GM04504 (cell line): ENCODE data around the gene AKAP9.
A peak's percentile ranks its signal among the peaks of the same experiment; 100 is the strongest.
"Not testable (repeated sequence)": the region's sequence is repeated elsewhere in the genome, so short reads cannot be mapped to it uniquely, and the experiment has no call there.

ENCODE experiments used
- DNase-seq: peaks from one replicate; pipeline ENCODE4 v3.0.0-alpha.2; 2012; ENCODE audit warnings: low read depth

Gene AKAP9

DNA sequence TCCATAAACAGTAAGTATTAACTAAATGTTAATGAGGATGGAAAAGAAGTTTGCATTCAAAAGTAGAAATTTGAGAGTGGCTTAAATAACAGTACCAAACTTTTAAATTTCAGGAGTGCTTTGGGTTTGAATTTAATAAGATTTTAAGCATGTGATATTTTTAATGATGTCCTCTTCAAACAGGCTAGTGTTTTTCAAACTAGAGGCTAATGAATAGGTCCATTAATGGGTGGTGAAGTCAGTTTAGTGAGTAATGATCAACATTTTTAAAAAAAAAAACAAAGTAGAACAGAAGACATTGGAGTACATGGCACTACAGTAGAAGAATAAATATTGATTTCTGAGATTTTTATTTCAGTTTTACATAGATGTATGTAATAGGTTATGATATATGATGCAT lies 72.9 kb downstream of the AKAP9 start:
- no peak for DNase-seq

DNA sequence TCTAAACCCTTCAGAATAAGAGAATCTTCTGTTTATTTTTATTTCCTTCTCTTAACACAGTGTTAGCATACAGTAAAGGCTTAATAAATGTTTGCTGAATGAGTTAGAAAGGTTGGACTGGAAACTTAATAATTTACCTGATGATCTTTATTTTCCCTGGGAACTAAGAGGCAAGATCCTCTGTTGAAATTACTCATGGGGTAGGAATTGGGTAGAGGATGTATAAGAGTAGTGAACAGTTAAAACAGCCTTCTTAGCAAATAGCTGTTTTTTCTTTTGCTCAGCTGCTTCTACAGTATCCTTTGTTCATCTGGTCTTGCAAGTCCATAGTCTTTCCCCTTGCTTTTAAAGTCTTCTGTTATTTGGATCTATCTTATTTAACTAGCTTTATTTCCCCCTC lies 80.0 kb downstream of the AKAP9 start:
- no peak for DNase-seq

DNA sequence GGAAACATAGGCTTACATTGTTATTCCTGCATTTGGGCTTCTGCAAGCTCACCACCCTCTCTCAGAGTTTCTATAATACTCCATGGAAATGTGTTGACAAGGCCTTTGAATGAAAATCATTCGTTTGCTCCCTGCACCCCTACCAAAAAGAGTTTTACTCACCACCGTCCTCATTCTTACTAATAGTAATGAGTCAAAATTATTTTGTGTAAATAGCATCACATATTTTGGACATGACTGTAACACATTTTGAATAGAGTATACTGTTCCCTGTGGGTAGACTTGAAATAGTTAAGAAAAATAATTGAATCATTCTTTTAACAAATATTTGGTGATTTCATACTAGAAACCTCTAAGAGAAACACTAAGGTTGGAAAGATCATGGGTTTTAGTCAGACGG lies 84.6 kb downstream of the AKAP9 start:
- DNase-seq = peak; percentile 21

DNA sequence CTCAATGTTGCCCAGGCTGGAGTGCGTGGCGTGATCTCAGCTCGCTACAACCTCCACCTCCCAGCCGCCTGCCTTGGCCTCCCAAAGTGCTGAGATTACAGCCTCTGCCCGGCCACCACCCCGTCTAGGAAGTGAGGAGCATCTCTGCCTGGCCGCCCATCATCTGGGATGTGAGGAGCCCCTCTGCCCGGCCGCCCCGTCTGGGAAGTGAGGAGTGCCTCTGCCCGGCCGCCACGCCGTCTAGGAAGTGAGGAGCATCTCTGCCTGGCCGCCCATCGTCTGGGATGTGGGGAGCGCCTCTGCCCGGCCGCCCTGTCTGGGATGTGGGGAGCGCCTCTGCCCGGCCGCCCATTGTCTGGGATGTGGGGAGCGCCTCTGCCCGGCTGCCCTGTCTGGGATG lies 86.0 kb downstream of the AKAP9 start:
- DNase-seq = not testable (repeated sequence)

DNA sequence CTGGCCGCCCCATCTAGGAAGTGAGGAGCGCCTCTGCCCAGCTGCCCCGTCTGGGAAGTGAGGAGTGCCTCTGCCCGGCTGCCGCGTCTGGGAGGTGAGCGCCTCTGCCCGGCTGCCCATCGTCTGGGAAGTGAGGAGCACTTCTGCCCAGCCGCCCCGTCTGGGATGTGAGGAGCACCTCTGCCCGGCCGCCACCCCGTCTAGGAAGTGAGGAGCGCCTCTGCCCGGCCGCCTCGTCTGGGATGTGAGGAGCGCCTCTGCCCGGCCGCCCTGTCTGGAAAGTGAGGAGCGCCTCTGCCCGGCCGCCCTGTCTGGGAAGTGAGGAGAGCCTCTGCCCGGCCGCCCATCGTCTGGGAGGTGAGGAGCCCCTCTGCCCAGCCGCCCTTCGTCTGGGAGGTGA lies 86.5 kb downstream of the AKAP9 start:
- DNase-seq = not testable (repeated sequence)

DNA sequence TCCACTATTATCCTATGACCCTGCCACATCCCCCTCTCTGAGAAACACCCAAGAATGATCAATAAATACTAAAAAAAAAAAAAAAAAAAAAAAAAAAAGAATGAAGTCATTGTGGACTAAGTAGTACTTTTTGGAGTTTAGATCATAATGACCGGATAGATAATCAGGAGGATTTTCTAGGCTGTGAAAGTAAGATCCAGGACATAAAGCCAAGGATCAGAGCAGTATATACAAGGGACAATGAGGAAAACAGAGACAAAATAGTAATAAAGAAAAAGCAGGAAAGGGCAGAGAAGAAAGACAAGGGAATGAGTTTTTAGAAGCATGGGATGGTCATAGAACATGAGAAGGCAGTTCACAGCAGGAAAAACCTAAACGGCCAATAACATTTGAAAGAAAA lies 87.6 kb downstream of the AKAP9 start:
- DNase-seq = no peak

DNA sequence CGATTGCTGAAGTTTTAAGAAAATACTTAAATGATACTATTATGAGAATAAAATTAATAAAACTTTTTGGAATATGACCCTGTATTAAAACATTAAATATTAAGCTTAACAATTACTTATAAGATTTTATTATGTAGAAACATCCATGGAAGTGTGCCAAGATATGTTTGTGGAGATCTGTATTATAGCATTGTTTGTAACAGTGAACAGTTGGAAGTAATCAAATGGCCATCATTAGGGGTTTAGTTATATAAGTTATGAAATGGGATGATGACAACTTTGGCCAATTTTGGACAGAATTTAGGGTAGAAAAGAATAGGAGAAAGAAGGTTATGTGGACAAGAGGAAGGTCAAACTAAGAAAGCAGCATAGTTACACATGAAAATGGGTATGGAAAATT lies 88.0 kb downstream of the AKAP9 start:
- no peak for DNase-seq

DNA sequence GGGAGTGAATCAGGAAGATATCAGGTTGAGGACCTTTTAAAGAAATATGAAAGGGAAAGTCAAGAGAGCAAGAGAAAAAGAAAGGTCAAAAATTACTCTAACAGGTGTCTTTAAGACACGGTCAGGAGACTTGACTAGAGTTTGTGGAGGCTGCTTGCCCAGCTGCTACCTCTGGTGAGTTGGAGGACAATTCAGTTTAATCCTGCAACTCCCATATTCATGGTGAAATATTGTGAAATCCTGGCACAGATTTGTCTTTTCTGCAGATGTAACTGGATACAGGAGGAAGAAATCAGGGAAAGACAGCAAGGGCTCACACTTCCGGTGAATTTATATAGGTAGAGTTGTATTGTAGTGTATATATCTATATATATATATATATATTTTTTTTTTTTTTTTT lies 93.5 kb downstream of the AKAP9 start:
- peak; percentile 25 for DNase-seq

DNA sequence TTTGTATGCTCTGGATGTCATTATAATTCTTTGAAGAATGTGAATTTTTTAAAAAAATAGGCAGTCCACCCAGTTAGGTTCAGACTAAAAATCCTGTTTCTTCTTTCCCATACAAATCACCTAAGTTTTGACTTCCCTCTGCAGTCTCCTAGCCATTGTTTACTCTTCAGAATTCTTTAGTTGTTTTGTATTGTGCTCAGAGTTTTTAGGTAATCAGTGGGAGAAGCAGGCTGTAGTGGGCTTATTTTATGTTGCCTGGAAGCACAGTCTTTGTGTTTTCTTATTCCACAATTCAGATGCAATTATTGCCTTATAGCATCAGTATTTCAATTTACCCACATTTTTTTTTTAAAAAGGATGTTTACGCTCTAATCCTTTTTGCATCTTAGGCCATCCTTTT lies 94.9 kb downstream of the AKAP9 start:
- no peak for DNase-seq

DNA sequence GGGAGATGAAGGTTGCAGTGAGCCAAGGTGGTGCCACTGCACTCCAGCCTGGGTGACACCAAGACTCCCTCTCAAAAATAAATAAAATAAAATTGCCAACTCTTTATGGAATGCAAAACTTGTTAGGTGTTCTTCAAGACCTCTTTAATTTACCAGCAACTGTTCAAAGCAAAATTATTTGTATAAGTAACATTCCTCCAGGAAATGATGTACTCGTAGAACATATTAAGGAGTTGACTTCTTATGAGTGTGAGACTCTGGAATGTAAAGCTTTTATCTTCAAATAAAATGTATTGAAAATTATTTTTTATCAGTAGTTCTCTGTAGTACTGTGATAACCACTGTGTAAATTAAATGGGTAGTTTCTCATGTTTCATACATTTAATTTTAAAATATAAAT lies 99.2 kb downstream of the AKAP9 start:
- DNase-seq = no peak

DNA sequence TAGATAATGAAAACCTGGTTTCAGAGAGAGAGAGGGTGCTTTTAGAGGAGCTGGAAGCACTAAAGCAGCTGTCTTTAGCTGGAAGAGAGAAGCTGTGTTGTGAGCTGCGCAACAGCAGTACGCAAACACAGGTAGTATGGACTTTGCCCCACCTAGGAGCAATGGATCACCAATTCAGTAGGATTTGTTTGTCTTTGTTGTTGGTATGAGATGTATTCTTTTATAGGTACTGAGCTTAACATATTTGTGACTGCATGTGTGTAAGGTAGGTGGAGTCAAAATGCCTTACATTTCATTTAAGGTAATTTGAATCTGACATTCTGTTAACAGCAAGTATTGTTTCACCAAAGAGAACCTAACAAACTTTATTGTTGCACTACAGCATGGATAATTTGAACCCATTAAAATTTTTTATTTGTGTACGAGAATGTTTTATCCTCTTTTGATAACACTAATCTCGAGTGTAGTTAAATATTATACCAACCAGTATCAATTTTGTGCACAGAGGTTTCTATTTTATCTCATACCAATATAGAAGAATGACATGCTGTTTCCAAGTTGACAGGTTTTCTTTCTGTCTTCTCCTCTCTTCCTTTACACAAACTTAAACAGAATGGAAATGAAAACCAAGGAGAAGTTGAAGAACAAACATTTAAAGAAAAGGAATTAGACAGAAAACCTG lies 101.5 kb downstream of the AKAP9 start:
- no peak for DNase-seq

DNA sequence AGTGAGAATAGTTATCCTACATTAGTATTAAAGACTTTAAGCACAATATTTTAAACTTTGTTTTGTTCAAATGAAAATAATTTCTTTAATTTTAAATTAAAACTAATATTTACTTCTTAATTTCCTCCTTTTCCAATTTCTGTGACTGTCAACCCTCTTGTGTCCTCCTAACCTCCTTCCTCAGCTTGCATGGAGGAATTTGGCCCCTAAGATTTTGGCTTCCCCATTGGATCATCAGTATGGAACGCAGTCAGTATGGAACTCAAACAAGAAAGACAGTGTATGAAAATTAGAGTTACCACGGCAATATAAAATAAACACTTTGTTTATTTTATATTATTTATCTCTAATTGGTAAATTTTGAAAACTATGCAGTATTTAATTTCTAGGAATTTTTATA lies 102.4 kb downstream of the AKAP9 start:
- DNase-seq = no peak

DNA sequence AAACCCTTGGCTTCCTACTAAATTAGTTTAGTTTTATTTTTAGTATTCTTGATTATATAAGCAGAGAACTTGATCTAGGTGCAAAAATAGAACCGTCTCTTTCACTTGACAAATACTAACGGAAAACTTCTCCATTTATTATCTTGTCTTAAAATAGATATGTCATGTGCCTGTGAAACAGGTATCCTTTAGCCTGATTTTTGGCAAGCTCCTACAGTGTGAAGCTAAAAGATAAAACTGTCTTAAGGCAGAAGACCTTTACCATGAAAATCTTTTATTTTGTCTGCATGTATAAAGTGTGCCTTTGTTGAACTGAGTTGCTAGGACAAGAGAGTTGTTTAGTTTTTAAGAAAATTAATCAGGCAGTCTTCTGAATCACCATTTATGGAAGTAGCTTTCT lies 103.0 kb downstream of the AKAP9 start:
- no peak for DNase-seq

DNA sequence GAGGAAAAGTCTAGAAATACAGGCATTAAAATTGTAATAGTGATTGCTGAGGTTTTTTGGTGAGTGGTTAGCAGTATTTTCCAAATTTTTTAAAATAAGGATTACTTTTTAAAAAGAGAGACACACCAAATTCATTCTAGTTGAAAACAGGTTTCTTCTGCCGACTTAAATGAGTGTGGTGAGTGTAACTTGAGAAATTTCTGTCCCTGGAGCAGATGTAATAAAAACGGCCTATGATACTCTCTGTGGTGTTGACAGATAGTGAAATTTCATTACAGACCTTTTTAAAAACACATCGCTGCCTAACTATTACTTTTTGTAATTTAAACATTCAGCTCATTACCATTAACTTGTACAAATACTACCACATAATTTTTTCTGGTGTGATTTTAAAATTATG lies 103.5 kb downstream of the AKAP9 start:
- DNase-seq = no peak

DNA sequence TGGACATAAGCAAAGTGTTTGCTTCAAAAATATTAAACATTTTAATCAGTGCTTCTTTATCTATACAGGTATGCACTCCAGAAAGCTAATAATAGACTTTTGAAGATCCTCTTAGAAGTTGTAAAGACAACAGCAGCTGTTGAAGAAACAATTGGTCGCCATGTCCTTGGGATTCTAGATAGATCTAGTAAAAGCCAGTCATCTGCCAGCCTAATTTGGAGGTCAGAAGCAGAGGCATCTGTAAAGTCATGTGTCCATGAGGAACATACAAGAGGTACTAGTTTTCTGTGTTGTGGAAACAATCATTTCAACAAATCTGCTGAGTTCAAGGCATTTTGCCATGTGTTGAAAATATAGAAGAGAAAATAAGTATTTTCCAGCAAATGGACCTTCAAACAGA lies 104.3 kb downstream of the AKAP9 start:
- no peak for DNase-seq

DNA sequence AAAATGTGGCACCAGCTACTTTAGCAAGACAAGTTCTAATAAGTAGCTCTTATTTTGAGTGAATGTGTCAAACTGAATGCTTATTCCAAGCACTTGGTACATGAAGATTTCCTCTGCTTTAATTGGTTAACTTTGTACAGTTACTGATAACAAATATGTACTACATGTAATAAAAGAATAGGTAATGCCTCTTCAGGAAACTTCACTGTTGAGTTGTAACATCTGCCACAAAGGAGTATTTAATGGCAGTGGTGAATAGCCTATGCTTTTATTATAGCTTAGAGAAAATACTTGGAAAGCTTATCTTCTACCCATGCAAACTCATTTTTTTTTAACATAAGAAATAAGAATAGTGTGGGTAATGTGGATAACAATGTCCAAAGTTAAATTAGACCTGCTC lies 111.0 kb downstream of the AKAP9 start:
- no peak for DNase-seq

DNA sequence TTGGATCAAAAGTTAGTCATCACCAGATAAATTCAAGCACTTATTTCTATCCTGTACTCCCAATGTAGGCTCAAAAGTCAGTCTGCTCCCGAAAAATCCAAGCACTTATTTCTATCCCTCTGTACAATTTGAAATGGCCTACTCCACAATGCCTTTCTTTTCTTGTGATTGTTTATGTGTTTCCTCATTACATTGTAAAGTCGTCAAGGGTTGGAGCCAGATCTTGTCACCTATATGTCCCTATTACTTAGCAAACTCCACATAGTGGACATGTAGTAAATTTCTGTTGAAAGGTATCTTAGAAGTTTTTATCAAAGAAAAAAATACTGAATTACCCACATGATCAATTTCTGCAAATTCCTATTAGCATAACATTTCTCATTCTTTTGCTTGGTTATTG lies 111.5 kb downstream of the AKAP9 start:
- no peak for DNase-seq

DNA sequence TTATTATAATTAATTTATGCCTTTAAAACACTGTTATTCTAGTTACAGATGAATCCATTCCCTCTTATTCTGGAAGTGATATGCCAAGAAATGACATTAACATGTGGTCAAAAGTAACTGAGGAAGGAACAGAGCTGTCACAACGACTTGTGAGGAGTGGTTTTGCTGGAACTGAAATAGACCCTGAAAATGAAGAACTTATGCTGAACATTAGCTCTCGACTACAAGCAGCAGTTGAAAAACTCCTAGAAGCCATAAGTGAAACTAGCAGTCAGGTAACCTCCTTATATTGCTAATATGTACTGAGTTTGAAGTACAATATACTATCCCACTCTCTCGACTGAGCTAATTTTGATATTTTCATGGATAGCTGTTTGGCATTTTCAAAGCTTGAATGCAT lies 112.0 kb downstream of the AKAP9 start:
- no peak for DNase-seq

DNA sequence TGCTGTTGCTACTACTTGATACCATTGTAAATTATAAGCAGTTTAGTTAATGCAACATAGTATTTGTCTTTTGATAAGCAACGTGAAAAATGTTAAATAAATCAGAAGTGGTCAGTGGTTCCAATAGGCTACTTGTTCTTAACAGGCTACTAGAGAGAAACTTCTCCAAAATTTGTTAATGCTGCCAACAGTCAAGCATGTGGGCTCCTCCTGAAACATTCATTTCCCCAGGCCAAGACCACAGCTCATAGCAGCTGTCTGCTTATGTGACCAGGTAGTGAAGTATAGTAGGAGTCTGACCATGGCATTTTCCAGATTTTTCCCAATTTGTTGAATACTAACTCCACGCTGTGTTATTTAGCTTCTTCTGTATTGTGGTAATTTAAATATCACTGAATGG lies 112.7 kb downstream of the AKAP9 start:
- no peak for DNase-seq

DNA sequence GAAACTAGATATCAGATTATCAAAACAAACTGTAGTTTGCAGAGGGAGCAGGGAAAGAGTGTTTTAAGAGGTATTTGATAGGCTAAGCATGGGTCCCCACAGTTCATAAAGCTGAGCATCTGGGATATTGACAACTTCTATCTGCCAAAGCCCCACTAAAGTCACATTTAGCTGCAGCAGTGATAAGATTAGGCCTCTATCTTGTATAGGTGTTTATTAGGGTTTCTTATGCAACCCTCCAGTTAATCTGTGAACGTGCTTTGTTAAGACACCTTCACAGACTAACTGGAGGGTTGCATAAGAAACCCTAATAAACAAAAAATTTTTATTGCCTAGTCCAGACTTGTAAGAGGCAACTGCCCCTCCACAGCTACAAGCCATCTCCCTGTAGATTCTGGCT lies 115.6 kb downstream of the AKAP9 start:
- no peak for DNase-seq

DNA sequence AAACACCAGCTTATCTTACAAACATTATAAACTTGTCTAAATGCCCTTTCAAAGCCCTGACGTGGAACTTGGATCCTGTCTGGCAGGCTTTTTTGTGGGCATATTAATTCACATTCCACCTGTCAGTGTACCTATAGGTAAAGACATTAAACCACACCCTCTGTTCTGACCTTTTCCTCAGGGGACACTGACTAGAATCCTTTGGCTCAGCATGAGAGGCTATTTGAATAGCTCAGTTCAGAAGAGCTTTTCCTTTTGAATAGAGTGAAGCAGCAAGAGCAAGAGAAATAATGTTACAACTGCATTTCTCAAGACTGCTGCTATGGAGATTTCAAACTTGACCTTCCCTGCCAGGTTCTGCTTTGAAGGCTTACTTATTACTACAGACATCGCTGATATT lies 116.7 kb downstream of the AKAP9 start:
- DNase-seq = no peak

DNA sequence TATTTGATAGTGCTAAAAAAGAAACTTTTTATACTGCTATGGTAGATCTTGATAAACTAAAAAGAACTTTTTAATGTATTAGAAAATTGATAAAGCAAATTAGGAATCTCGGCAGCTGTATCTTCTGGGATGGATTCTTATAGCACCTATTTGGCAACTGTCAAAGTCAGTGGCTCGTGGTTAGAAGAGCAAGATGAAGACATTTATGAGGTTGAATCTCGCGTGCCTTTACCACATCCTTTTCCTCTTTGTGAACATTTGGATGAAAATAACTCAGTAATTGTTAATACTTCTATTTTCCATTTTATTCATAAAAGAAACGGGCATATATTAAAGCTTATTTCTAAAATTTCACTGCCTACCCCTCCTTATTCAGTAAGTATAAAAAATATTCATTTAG lies 117.4 kb downstream of the AKAP9 start:
- no peak for DNase-seq

DNA sequence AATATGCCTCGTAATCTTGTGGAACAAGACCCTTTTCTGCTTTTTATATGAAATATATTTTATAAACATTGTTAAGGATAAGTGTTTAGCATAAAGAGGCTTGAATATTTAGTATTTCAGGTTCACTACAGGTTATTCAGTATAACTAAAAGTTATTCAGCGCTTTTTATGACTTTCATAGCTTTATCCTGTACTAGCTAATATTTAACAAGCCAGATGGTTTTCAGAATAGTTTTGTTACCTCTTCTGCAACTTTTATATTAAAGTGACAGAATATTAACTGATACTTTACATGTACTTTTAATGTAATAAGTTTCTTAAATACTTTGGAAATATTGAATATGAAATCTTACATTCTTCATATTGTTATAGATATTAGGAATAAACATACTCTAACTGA lies 118.2 kb downstream of the AKAP9 start:
- DNase-seq = no peak

DNA sequence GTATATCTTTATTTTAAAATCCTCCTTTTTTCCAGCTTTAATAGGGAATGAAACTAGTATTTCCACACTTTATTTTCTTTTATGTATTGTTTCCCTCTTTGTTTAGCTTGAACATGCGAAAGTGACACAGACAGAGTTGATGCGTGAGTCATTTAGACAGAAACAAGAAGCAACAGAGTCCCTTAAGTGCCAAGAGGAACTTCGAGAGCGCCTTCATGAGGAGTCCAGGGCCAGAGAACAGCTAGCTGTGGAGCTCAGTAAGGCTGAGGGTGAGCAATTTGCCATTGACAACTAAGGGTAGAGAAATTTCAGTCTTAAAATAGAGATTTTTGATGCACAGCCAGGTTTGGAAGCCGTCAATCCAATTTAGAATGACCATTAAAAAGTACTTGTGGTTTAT lies 120.5 kb downstream of the AKAP9 start:
- DNase-seq = no peak
